Activated CD8-positive, alpha-beta memory T cell treated with anti-CD3 and anti-CD28 coated beads for 4 hours (primary cell): ENCODE measurements around the gene TNIK.
"Not testable (repeated sequence)": the region's sequence is repeated elsewhere in the genome, so short reads cannot be mapped to it uniquely, and the experiment has no call there.

Experiments
- DNase-seq, 2 donors: peaks; one replicate each; pipeline ENCODE4 v3.0.0-alpha.2; 2020; ENCODE audit warnings: low read depth in 2 of 2

The TNIK gene

GRCh38 chr3:171256445-171257250, 203.6 kb downstream of the TNIK start:
- no peak for DNase-seq

GRCh38 chr3:171255236-171255806, 204.9 kb downstream of the TNIK start:
- no peak for DNase-seq

DNA sequence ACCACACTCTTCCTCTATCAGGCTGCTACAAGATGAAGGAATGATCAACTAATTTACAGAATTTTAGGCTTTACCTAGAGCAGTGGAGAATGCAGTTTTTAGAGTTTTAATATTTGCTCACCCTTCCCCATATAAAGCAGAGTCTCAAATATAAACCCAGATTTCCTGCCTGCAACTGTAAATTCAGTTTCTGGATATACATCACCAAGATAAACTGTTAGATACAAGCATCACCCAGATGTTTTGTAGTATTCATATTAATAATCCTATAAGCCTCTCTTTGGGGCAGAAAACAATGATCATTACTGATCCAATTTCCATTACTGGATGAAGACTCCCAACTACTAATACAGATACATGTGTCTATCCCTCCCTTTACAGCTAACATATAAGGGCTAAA, 205.9 kb downstream of the TNIK start:
- DNase-seq, result no peak

GRCh38 chr3:171251835-171252234, 208.4 kb downstream of the TNIK start:
- DNase-seq, result no peak

GRCh38 chr3:171250444-171250843, 209.8 kb downstream of the TNIK start:
- DNase-seq, result no peak

DNA sequence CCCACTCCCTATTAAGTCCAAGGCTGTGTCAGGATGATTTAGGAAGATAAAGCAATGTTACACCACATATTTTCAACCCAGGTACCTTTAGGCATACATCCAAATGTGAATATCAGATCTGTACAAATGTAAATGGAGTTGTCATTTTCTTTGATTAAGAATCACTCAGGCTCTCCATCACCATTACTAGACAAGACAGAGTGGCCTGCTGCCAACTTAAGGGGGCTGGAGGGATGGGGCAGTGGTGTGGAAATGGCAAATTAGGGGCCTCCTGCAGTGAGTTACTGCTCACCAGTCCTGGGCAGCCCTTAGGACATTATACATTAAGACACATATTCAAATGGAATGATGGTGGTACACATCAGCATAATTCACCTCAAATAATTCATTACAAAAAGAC, 211.0 kb downstream of the TNIK start:
- no peak for DNase-seq

DNA sequence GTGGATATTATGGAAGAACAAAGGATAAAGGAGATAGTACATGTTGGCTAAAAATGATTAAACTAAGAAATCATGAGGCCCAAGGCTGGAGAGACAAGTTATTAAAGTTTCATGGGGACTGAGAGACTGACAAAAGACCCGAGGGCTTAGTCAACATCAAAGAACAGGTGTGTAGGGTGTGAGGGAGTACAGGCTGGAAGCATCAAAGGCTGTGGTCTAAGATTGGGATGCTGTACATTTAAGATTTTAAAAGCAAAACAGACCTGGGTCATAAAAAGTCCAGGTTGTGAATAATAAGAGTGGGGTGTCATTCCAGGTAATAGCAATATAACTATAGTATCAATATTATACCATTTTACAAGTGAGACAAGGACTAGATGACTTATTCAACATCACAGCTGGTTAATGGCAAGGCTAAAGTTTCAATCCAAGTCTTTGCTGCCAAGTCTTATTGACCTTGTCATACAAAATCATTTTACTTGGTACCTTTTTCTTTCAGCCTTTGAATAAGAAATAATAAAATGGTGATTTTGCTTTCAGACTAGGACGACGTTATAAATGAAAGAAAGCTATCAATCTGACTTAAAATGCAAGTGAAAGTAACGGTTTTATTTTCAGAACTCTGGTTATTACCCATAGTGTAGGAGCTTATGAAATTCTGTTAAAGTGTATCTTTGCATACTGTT, 211.6 kb downstream of the TNIK start:
- DNase-seq, result no peak

DNA sequence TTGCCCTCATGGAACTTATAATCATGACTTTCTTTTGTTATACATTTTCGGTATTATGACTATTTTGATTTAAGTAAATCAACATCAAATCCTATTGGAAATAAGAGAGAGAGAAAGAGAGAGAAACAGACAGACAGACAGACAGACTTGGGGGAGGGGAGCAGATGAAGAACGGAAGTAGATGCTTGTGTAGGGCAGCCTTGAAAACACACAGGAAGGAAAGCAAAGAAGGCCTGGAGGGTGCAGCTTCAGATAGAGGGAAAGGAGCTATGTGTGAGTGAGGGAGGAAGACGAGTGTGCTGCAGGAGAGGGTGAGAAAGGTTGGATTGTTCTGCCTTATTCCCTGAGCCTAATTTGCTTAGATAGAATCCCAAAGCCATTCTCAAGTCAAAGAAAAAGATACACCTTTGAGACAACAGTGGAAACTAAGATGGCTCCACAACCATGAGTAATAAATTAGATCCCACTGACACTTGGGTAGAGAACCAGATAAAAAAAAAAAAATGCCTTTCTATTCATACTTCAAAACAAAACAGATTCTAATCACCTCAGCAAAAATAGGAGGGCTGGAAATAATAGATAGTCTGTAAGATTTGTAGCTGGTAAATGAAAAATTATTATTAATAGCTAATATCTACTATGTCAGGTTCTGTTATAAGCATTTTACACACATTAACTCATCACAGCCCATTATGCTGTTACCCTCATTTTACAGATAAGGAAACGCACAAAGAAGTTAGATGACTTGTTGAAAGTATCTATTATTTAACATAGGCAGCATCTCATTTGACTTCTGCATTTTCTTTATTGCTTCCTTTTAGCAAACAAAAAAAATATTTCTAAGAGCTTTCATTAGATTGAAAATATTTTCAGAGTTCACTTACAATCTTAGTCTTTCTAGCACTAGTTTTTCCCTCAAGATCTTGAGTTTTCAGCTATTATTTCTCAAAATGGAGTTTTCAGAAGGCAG, 214.1 kb downstream of the TNIK start:
- no peak for DNase-seq

- no peak for DNase-seq
Observed at GRCh38 chr3:171242951-171243350, 217.3 kb downstream of the TNIK start.

GRCh38 chr3:171242170-171242569, 218.0 kb downstream of the TNIK start:
- no peak for DNase-seq

GRCh38 chr3:171241655-171242054, 218.6 kb downstream of the TNIK start:
- not testable (repeated sequence) for DNase-seq

GRCh38 chr3:171240504-171240835, 219.7 kb downstream of the TNIK start:
- no peak for DNase-seq

- no peak for DNase-seq
Observed at GRCh38 chr3:171239757-171240503, 220.3 kb downstream of the TNIK start.

- DNase-seq, result no peak
Observed at GRCh38 chr3:171237009-171237385, 223.2 kb downstream of the TNIK start.

DNA sequence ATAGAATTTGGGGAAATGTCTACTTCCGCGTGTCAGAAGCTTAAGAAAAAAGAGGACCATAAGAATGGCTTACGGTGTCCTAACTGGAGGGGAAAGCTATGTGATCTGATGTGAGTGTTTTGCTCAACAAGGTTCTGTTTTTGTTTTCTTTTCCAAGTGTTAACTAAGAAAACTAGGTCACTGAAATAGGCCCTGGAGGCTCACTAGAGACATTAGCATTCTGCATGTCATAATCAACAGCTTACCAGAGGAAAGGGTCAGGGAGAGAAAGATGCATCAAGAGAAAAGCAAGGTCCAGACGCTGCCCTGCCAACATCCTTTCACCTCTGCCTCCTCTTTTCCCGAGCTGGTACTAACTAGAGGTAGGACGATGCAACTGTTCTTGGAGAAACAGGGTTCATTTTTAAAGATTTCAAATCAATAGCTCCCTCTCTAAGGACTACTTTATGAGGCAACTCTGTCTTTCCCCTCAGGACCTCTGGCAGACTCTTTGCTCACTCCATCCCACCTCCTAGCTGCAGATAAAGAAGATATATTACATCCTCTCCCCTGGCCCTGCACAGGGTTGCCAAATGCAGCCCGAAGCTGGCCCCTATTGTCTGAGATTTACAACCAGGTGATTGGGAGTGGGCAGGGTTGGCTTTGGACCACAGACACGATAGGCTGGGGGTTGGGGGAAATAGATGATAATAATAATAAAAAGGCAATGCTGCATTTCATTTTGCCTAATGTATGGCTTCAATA, 223.8 kb downstream of the TNIK start:
- no peak for DNase-seq

GRCh38 chr3:171234298-171235010, 225.8 kb downstream of the TNIK start:
- DNase-seq, result no peak

- DNase-seq, result no peak
Observed at GRCh38 chr3:171231361-171231760, 228.8 kb downstream of the TNIK start.

DNA sequence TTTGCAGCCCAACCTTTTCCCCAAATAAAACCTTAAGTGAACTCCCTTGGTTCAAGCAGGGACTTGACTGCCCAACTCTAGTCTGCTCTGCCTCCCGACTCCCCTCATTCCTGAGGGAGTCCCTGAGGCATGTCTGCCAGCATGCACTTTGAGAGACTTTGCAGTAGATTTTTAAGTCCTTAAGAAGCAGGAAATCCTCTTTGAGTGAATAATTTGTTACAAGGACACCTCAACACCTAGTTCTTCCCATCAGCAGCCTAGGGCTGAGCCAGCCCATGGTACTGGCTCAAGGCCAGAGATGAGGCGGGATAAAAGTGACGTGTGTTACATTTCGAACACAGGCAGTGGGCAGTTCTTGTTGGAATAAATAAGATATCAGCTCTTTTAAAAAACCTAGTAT, 229.3 kb downstream of the TNIK start:
- no peak for DNase-seq

- no peak for DNase-seq
Observed at GRCh38 chr3:171229173-171229572, 231.0 kb downstream of the TNIK start.

DNA sequence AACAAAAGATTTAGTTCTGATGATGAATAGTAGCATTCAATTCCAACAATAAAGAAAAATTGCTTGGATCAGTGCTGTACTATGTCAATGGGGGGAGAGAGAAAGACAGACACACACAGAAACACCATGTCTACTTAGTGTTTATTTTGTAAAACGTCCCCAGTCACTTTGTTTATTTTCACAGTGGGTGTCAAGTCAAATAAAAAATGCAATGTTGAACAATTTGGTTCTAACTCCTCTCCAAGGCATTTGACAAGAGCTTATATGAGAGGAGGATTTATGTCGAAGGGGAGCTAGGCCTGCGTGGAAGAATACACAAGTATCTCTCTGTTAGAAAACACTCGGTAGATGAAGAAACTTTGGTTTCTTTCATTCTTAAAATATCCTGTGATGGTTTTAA, 232.0 kb downstream of the TNIK start:
- DNase-seq, result no peak
